Activated CD8-positive, alpha-beta memory T cell treated with anti-CD3 and anti-CD28 coated beads, Interleukin-2, amount 50 U/mL, for 24 hours (primary cell): ENCODE results near the gene AP3M1.

Experiments
- DNase-seq: peaks from one replicate; pipeline ENCODE4 v3.0.0-alpha.2; 2020; ENCODE audit errors: extremely low read depth

AP3M1 gene

GRCh38 chr10:74114041-74114448, 36.6 kb downstream of the AP3M1 start:
- DNase-seq = no peak

GRCh38 chr10:74113546-74113945, 37.1 kb downstream of the AP3M1 start:
- no peak for DNase-seq

- no peak for DNase-seq
Measured at GRCh38 chr10:74111799-74112198, 38.8 kb downstream of the AP3M1 start.

GRCh38 chr10:74110120-74110519, 40.5 kb downstream of the AP3M1 start:
- no peak for DNase-seq

DNA sequence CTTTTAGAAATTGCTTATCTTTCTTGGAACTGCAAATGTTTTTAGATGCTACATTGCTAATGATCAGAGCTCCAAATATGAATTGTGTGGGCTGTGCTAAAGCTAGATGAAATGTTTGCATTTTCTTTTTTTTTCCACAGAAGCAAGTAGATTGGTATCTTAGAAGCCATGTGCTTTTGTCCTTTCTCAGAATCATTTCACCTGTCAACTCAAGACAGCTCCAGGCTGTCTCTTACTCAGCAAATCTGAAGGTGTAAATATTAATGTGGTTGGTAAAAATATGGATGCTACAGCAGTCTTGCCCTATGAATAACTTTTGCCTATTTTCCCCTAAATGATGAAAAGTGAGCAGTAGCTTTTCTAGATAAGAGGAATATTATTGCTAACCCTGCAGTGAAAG, 41.2 kb downstream of the AP3M1 start:
- no peak for DNase-seq

DNA sequence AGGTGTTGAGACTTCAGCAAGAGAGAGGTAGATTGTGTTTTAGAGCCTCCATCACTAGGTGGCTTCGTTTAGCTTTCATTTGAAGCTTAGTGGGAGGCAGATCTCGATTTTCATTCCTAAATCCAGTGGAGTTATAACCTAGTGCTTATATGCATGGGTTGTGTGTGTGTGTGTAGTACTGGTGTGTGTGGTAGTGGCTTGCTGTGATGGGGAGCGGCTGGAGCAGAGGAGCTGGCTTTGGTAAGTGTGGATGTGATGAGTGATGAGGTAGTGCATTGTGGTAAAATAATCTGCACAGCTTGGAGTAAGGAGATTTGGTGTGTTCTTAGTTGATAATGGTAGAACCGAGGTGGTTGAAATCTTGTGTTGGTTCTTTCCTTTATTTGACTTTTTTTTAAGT, 43.2 kb downstream of the AP3M1 start:
- no peak for DNase-seq

DNA sequence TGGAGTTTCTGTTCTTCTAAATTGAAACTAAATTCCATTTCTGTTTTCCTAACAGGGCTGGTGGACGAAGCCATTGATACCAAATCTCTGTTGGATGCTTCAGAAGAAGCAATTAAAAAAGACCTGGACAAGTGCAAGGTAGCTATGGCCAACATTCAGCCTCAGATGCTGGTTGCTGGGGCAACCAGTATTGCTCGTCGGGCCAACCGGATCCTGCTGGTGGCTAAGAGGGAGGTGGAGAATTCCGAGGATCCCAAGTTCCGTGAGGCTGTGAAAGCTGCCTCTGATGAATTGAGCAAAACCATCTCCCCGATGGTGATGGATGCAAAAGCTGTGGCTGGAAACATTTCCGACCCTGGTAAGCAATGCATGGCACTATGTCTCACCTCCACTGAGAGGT, 45.6 kb downstream of the AP3M1 start:
- DNase-seq = no peak

GRCh38 chr10:74104480-74104879, 46.1 kb downstream of the AP3M1 start:
- DNase-seq = no peak

- DNase-seq = no peak
Measured at GRCh38 chr10:74103560-74104258, 46.9 kb downstream of the AP3M1 start.

DNA sequence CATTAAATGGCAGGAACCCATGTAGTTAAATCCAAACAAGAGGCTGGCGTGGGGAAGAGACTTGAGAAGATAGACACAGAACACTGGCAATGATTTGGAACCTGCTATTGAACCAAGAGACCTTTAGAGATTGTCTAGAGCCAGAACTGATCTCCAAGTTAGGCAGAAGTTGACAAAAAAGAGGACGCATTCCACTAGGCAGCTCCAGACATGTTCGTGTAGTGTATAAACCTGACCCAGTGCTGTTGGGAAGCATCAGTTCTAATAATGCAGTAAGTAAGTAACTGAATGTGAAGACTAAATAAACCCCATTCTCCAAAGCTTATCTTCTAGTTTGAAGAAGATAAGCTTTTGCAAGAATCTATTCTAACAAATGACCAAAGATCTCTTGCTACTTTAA, 50.8 kb downstream of the AP3M1 start:
- no peak for DNase-seq

DNA sequence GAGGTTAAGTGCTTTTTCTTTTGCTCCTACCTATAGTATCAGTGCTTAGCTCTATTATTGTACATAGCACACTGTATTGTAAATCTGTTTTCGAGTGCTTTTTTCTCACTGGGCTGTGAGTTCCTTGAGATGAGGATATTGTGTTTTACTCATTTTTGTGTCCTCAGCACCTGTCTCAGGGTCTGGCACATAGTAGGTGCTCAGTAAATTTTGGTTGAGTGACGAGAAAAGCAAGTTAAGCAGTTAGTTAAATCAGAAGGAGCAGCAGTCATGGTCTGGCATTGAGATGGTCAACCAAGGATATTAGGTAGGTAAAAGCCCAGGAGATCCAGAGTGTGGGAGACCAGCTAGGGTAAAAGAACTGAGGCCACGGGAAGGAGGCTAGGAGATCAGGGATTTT, 51.2 kb downstream of the AP3M1 start:
- DNase-seq = no peak

- DNase-seq = no peak
Measured at GRCh38 chr10:74097776-74098175, 52.9 kb downstream of the AP3M1 start.

DNA sequence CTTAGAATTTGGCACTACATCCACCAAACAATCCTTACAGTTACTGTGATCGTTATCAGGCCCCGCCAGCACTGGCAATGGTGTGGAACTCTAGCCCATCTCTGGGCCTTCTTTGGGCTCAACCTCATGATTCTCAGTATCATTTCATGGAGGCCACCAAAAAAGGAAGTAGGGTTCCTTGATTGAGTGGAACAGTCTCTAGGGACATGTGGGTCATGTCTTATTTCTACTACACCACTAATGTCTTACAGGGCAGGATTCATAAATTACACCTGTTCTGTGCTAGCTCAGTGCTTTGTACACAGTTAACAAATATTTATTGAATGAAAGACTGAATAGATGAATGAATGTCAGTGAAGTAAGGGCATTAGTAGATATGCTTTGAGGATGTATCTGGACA, 53.9 kb downstream of the AP3M1 start:
- DNase-seq = no peak

- DNase-seq = no peak
Measured at GRCh38 chr10:74094231-74094630, 56.4 kb downstream of the AP3M1 start.

GRCh38 chr10:74093530-74094164, 57.0 kb downstream of the AP3M1 start:
- no peak for DNase-seq

GRCh38 chr10:74092372-74092771, 58.3 kb downstream of the AP3M1 start:
- no peak for DNase-seq

DNA sequence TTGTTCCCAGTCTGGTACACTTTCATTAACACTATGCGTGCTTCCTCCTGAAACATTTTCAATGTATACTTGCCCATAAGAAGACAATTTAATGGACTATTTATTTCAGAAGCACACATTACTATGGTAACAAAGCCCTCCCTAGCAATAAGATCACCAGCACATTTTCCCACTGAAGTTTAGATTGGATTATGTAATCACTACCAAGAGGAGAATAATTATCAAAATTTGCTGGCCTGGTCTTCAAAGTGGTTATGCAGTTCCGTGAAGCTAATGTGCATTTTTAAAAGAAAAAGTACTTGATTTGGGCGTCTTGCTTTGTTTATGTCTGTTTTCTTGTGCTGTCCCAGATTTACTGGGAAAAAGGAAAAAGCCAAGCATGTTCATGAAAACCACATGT, 61.9 kb downstream of the AP3M1 start:
- no peak for DNase-seq

GRCh38 chr10:74086317-74086716, 64.3 kb downstream of the AP3M1 start:
- no peak for DNase-seq

GRCh38 chr10:74084955-74085354, 65.7 kb downstream of the AP3M1 start:
- DNase-seq = no peak

- no peak for DNase-seq
Measured at GRCh38 chr10:74083304-74083703, 67.3 kb downstream of the AP3M1 start.

- DNase-seq = no peak
Measured at GRCh38 chr10:74081941-74082718, 68.5 kb downstream of the AP3M1 start.

DNA sequence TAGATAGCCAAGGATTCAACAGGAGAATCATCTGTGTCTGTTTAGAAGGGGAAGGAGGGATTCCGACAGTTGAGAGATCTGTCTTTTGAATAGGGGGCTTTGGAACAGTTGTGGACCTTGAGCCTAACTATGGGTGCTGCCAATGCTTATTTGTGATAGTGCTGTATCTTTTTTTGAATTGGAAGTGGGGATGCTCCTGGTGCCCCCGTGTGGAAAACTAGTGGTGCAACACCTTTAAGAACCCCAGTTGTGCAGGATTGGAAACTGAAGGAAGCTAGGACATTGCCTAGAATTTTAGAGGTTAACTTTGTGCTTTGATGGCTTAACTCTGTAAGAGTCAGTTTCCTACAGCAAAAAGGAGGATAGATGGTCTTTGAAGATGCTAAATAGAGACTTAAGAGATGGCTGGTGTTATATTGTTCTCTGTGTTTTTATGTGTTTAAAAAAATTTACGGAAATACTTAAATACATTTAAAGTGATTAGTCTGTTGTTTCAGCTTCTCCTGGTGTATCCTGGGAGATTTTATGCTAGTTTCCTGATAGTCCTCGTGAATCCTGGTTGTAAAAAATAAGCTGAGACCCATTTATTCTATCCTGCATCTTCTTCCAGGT, 69.3 kb downstream of the AP3M1 start:
- DNase-seq = no peak
